BLaER1 treated with 17β-estradiol and CSF1 and Interleukin-3, amounts not matched to agents 10 nM and 100 nM (cell line): Measurements from ENCODE around the gene ZDHHC22.

ENCODE experiments used
- H3K27ac ChIP-seq, 11 experiments: shearing (Covaris generic); formaldehyde crosslinking; 2 replicates each; pipeline ENCODE4 v1.8.1; 2022
- H3K27me3 ChIP-seq, 11 experiments: shearing (Covaris generic); formaldehyde crosslinking; 2 replicates each; pipeline ENCODE4 v1.8.1; 2022
- H3K36me3 ChIP-seq, 11 experiments: shearing (Covaris generic); formaldehyde crosslinking; 2 replicates each; pipeline ENCODE4 v1.8.1; 2022
- H3K4me1 ChIP-seq, 10 experiments: shearing (Covaris generic); formaldehyde crosslinking; 2 replicates each; pipeline ENCODE4 v1.8.1; 2022
- H3K4me2 ChIP-seq, 11 experiments: shearing (Covaris generic); formaldehyde crosslinking; 2 replicates each; pipeline ENCODE4 v1.8.1; 2022
- H3K4me3 ChIP-seq, 10 experiments: shearing (Covaris generic); formaldehyde crosslinking; 2 replicates each; pipeline ENCODE4 v1.8.1; 2022
- H3K9ac ChIP-seq, 11 experiments: shearing (Covaris generic); formaldehyde crosslinking; 2 replicates each; pipeline ENCODE4 v1.8.1; 2022
- H3K9me3 ChIP-seq, 11 experiments: shearing (Covaris generic); formaldehyde crosslinking; replicated peaks in 1 of 11; 2 replicates each; pipeline ENCODE4 v1.8.1; 2022
- H4K20me1 ChIP-seq, 11 experiments: shearing (Covaris generic); formaldehyde crosslinking; 2 replicates each; pipeline ENCODE4 v1.8.1; 2022
- Cebpa-rat ChIP-seq, 11 experiments: shearing (Covaris generic); IDR thresholded peaks; 2 replicates each; pipeline ENCODE4 v1.8.1; 2022

The ZDHHC22 gene

GRCh38 chr14:77161011-77161410 lies 19.4 kb upstream of the ZDHHC22 start:
- H3K27me3 ChIP-seq = no peaks in the 10 kb centered on the region
- peaks cover 0 to 10% (median 3%) of the 10 kb centered on the region in 10 experiments; a peak in 8 of 20 replicates for H3K4me1 ChIP-seq
- no peaks in the 10 kb centered on the region for H3K9me3 ChIP-seq
- no peak overlapping the region for H3K4me2 ChIP-seq
- H3K27ac ChIP-seq = no peak overlapping the region
- TF ChIP-seq Cebpa-rat (IDR thresholded peaks at IDR 0.05) = no peak
- H4K20me1 ChIP-seq = no peaks in the 10 kb centered on the region
- H3K36me3 ChIP-seq = no peaks in the 10 kb centered on the region
- H3K4me3 ChIP-seq = no peak overlapping the region
- no peak overlapping the region for H3K9ac ChIP-seq

GRCh38 chr14:77158882-77159255 lies 17.3 kb upstream of the ZDHHC22 start:
- Histone ChIP-seq H3K9ac (no peak overlapping the region), H3K27me3 (no peaks in the 10 kb centered on the region), H3K36me3 (no peaks in the 10 kb centered on the region), H3K9me3 (no peaks in the 10 kb centered on the region), H4K20me1 (no peaks in the 10 kb centered on the region; a peak in 1 of 22 replicates), H3K27ac (peak overlapping the region in 1 of 11 experiments; percentile 42; a peak in 1 of 22 replicates), H3K4me3 (no peak overlapping the region), H3K4me2 (no peak overlapping the region), H3K4me1 (peaks cover 0 to 17% (median 10%) of the 10 kb centered on the region in 10 experiments; a peak in 16 of 20 replicates)
- TF ChIP-seq Cebpa-rat (IDR thresholded peaks at IDR 0.05) = no peak

DNA sequence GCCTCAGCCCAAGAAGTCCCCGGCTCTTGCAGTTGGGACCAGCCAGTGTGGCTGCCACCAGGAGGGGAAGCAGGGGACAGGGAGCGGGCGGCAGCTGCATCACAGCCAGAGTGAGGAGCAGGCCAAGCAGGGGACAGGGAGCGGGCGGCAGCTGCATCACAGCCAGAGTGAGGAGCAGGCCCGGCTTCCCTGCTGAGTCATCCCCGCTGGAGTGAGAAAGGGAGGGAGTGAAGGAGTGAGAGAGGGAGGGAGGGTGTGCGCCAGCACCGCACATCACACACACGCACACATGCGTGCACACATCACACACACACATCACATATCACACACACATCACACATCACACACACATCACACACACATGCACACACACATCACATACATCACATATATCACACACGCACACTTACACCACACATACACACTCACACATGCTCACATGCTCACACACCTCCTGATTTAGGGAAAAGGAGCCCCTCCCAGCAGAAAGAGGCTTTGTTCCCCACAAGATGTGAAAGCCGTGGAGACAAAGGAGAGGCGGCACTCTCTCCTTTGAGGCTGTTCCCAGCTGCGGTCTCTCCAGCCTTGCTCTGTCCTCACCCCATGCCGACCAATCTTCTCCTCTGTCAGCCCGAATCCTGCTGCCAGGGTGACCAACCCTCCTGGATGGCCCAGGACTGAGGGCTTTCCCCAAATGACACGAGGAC lies 16.7 kb upstream of the ZDHHC22 start:
- H4K20me1 ChIP-seq = no peaks in the 10 kb centered on the region; a peak in 1 of 22 replicates
- no peak overlapping the region for H3K4me3 ChIP-seq
- TF ChIP-seq Cebpa-rat (IDR thresholded peaks at IDR 0.05) = no peak
- H3K4me2 ChIP-seq = peak overlapping the region in 5 of 11 experiments; percentile 2 to 39 (median 21); a peak in 6 of 22 replicates
- H3K9me3 ChIP-seq = no peaks in the 10 kb centered on the region
- H3K27me3 ChIP-seq = no peaks in the 10 kb centered on the region
- no peak overlapping the region for H3K9ac ChIP-seq
- H3K4me1 ChIP-seq = peaks cover 0 to 17% (median 10%) of the 10 kb centered on the region in 10 experiments; a peak in 16 of 20 replicates
- H3K27ac ChIP-seq = peak overlapping the region in 1 of 11 experiments; percentile 42; a peak in 1 of 22 replicates
- H3K36me3 ChIP-seq = no peaks in the 10 kb centered on the region

DNA sequence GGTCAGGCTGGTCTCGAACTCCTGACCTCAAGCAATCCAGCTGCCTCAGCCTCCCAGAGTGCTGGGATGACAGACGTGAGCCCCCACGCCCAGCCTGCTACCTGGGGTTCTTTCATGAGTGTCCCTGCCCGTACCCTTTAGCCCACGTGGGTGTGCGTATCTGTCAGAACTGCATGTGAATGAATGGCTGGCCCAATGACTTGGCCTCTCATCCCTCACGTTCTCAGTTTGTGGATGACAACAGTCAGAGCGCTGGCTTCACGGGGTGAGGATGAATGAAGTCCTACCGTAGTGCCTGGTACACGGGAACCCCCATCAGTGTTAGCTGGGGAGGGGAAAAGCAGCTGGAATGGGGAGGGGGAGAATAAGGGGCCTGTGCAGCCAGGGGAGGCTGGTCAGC lies 16.1 kb upstream of the ZDHHC22 start:
- Histone ChIP-seq H3K9ac (no peak overlapping the region), H3K4me2 (peak overlapping the region in 5 of 11 experiments; percentile 2 to 39 (median 21); a peak in 6 of 22 replicates)
- no peak for TF ChIP-seq Cebpa-rat (IDR thresholded peaks at IDR 0.05)

GRCh38 chr14:77155083-77155482 lies 13.5 kb upstream of the ZDHHC22 start:
- no peaks in the 10 kb centered on the region for H3K9me3 ChIP-seq
- no peak for TF ChIP-seq Cebpa-rat (IDR thresholded peaks at IDR 0.05)

More for the DNA sequence above, 16.1 kb upstream of the ZDHHC22 start:
- Histone ChIP-seq H3K9me3 (no peaks in the 10 kb centered on the region), H3K27ac (peak overlapping the region in 1 of 11 experiments; percentile 42; a peak in 1 of 22 replicates), H3K36me3 (no peaks in the 10 kb centered on the region), H4K20me1 (no peaks in the 10 kb centered on the region; a peak in 1 of 22 replicates), H3K27me3 (no peaks in the 10 kb centered on the region), H3K4me3 (no peak overlapping the region), H3K4me1 (peaks cover 0 to 18% (median 11%) of the 10 kb centered on the region in 10 experiments; a peak in 16 of 20 replicates)

DNA sequence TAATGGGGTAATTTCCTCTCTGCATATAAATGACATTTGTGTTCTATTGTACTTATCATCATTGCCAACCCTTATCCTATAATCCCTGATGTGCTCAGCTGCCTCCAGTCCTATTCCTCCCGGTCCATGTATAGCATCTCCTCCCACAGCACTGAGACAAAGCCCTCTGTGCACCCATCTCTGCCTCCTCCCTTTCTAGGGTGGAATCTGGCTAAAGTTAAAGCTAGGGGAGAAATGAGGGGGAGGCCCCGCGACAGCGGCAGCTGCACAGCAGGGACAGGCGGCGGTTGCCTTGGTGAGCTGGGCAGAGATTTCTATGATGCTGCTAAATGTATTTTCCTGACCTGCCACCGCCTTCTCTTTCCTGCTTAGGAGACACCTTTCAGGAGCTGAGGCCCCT lies 12.8 kb upstream of the ZDHHC22 start:
- H3K9ac ChIP-seq = no peak overlapping the region
- no peaks in the 10 kb centered on the region for H3K27me3 ChIP-seq
- no peaks in the 10 kb centered on the region for H3K36me3 ChIP-seq
- no peaks in the 10 kb centered on the region; a peak in 1 of 22 replicates for H4K20me1 ChIP-seq
- no peak overlapping the region for H3K27ac ChIP-seq
- H3K9me3 ChIP-seq = no peaks in the 10 kb centered on the region
- peak overlapping the region in 2 of 11 experiments; percentile 51 to 54; a peak in 3 of 22 replicates for H3K4me2 ChIP-seq
- no peak for TF ChIP-seq Cebpa-rat (IDR thresholded peaks at IDR 0.05)
- H3K4me1 ChIP-seq = peaks cover 0 to 18% (median 11%) of the 10 kb centered on the region in 10 experiments; a peak in 16 of 20 replicates
- H3K4me3 ChIP-seq = no peak overlapping the region

More at GRCh38 chr14:77155083-77155482, 13.5 kb upstream of the ZDHHC22 start:
- Histone ChIP-seq H4K20me1 (no peaks in the 10 kb centered on the region; a peak in 1 of 22 replicates), H3K9ac (peak overlapping the region in 1 of 11 experiments; percentile 35; a peak in 1 of 22 replicates), H3K4me1 (peaks cover 0 to 18% (median 11%) of the 10 kb centered on the region in 10 experiments; a peak in 16 of 20 replicates), H3K4me2 (peak overlapping the region in 7 of 11 experiments; percentile 25 to 54 (median 45); a peak in 10 of 22 replicates), H3K27me3 (no peaks in the 10 kb centered on the region), H3K4me3 (no peak overlapping the region), H3K27ac (no peak overlapping the region), H3K36me3 (no peaks in the 10 kb centered on the region)

DNA sequence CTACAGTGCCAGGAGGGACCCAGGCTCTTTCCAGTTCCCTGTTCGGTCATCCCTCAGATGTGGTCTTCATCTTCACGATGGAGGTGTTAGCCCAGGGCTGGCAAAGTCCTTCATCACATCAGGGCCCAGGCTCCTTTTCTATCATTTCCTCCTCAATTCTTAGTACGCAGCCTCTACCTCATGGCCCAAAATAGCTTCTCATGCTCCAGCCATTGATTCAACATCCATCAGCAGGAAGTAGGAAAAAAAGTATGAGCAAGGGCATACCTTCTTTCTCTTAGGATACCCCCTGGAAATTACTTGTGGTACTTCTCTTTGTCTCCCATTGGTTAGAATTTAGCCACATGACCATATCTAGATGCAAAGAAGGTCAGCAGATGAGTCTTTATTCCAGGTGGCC lies 12.2 kb upstream of the ZDHHC22 start:
- Histone ChIP-seq H3K4me1 (peaks cover 0 to 18% (median 11%) of the 10 kb centered on the region in 10 experiments; a peak in 16 of 20 replicates), H3K9me3 (no peaks in the 10 kb centered on the region), H3K9ac (no peak overlapping the region), H3K27me3 (no peaks in the 10 kb centered on the region), H3K36me3 (no peaks in the 10 kb centered on the region), H3K4me3 (no peak overlapping the region), H3K4me2 (no peak overlapping the region), H3K27ac (no peak overlapping the region), H4K20me1 (no peaks in the 10 kb centered on the region; a peak in 1 of 22 replicates)
- no peak for TF ChIP-seq Cebpa-rat (IDR thresholded peaks at IDR 0.05)

GRCh38 chr14:77151918-77152588 lies 10.5 kb upstream of the ZDHHC22 start:
- TF ChIP-seq Cebpa-rat (IDR thresholded peaks at IDR 0.05) = no peak
- Histone ChIP-seq H4K20me1 (no peaks in the 10 kb centered on the region; a peak in 3 of 22 replicates), H3K4me3 (no peak overlapping the region)

GRCh38 chr14:77151245-77151644 lies 9.7 kb upstream of the ZDHHC22 start:
- no peaks in the 10 kb centered on the region; a peak in 4 of 22 replicates for H4K20me1 ChIP-seq
- H3K27me3 ChIP-seq = peaks cover 8 to 14% (median 12%) of the 10 kb centered on the region in 11 experiments
- no peak overlapping the region for H3K27ac ChIP-seq
- H3K4me3 ChIP-seq = no peak overlapping the region
- TF ChIP-seq Cebpa-rat (IDR thresholded peaks at IDR 0.05) = no peak
- H3K4me1 ChIP-seq = peaks cover 0 to 18% (median 7%) of the 10 kb centered on the region in 10 experiments; a peak in 11 of 20 replicates
- H3K9ac ChIP-seq = no peak overlapping the region
- H3K36me3 ChIP-seq = no peaks in the 10 kb centered on the region
- no peak overlapping the region for H3K4me2 ChIP-seq
- no peaks in the 10 kb centered on the region for H3K9me3 ChIP-seq

More at GRCh38 chr14:77151918-77152588, 10.5 kb upstream of the ZDHHC22 start:
- H3K9ac ChIP-seq = no peak overlapping the region
- no peaks in the 10 kb centered on the region for H3K9me3 ChIP-seq
- H3K4me2 ChIP-seq = no peak overlapping the region
- no peaks in the 10 kb centered on the region for H3K36me3 ChIP-seq
- no peak overlapping the region for H3K27ac ChIP-seq
- H3K27me3 ChIP-seq = peaks cover under 1 to 6% (median 4%) of the 10 kb centered on the region in 11 experiments; a peak in 15 of 22 replicates
- H3K4me1 ChIP-seq = peaks cover 0 to 18% (median 7%) of the 10 kb centered on the region in 10 experiments; a peak in 11 of 20 replicates
